ENCODE results near the gene SLX4. TPM values are rescaled to one million over a fixed set of nuclear protein-coding genes. Genes with fewer than 3 reads are reported as not detected.

The SLX4 gene
- total and polyA plus RNA-seq, 8 donors = 0.76 to 19.7 (median 6.0) TPM

GRCh38 chr16:3582276-3583165 lies 28.9 kb downstream of the SLX4 start:
- WGBS, 5 donors = 88 to 95% (median 93%) methylated on average over 27 to 36 of the region's 36 CpGs

GRCh38 chr16:3581392-3581791 lies 30.0 kb downstream of the SLX4 start:
- Histone ChIP-seq H3K4me1 (peaks cover 0 to 32% (median 14%) of the 10 kb centered on the region in 4 donors), H3K36me3 (peaks cover 0 to 34% (median 30%) of the 10 kb centered on the region in 4 donors), H3K4me3 (no peak overlapping the region), H3K27ac (no peak overlapping the region), H3K27me3 (peaks cover 0 to 34% (median 9%) of the 10 kb centered on the region in 3 donors), H3K9me3 (no peaks in the 10 kb centered on the region)
- no peak for DNase-seq
- TF ChIP-seq EP300 (IDR thresholded peaks at IDR 0.05) = no peak
- TF ChIP-seq POLR2A (IDR thresholded peaks at IDR 0.05) = no peak
- TF ChIP-seq CTCF (IDR thresholded peaks at IDR 0.05) = no peak
- TF ChIP-seq POLR2AphosphoS5 (IDR thresholded peaks at IDR 0.05) = no peak
- intact Hi-C loops (cut with DNase I; ENCODE audit: low total_unique reads) = no loop called here
- WGBS, 5 donors = 94 to 96% (median 95%) methylated on average over 8 to 10 of the region's 10 CpGs

More at GRCh38 chr16:3582276-3583165, 28.9 kb downstream of the SLX4 start:
- intact Hi-C loops (cut with DNase I; ENCODE audit: low total_unique reads) = no loop called here
- TF ChIP-seq EP300 (IDR thresholded peaks at IDR 0.05) = no peak
- no peak for TF ChIP-seq POLR2AphosphoS5 (IDR thresholded peaks at IDR 0.05)
- no peak for TF ChIP-seq CTCF (IDR thresholded peaks at IDR 0.05)
- TF ChIP-seq POLR2A (IDR thresholded peaks at IDR 0.05) = no peak
- H3K4me3 ChIP-seq = no peak overlapping the region
- peaks cover 0 to 24% (median 9%) of the 10 kb centered on the region in 3 donors for H3K27me3 ChIP-seq
- peaks cover 0 to 28% (median 12%) of the 10 kb centered on the region in 4 donors for H3K4me1 ChIP-seq
- peaks cover 0 to 41% (median 30%) of the 10 kb centered on the region in 4 donors for H3K36me3 ChIP-seq
- DNase-seq = no peak
- no peak overlapping the region for H3K27ac ChIP-seq
- H3K9me3 ChIP-seq = no peaks in the 10 kb centered on the region

- Histone ChIP-seq H3K9me3 (no peaks in the 10 kb centered on the region), H3K27ac (no peak overlapping the region), H3K36me3 (peaks cover 0 to 34% (median 30%) of the 10 kb centered on the region in 4 donors), H3K4me1 (peaks cover 0 to 32% (median 14%) of the 10 kb centered on the region in 4 donors), H3K27me3 (peaks cover 0 to 38% (median 9%) of the 10 kb centered on the region in 3 donors), H3K4me3 (no peak overlapping the region)
- 46 to 79% (median 76%) methylated on average over 5 to 8 of the region's 8 CpGs for WGBS, 5 donors
- TF ChIP-seq EP300 (IDR thresholded peaks at IDR 0.05) (no peak), POLR2A (IDR thresholded peaks at IDR 0.05) (no peak), POLR2AphosphoS5 (IDR thresholded peaks at IDR 0.05) (no peak), CTCF (IDR thresholded peaks at IDR 0.05) (no peak)
- intact Hi-C loops (cut with DNase I; ENCODE audit: low total_unique reads) = no loop called here
- peak in 1 of 2 donors; percentile 74 for DNase-seq
Measured at GRCh38 chr16:3580686-3581085, 30.7 kb downstream of the SLX4 start.

- Histone ChIP-seq H3K27me3 (peaks cover 0 to 38% (median 9%) of the 10 kb centered on the region in 3 donors), H3K4me1 (peaks cover 0 to 32% (median 14%) of the 10 kb centered on the region in 4 donors)
- 64 to 87% (median 66%) methylated on average over 11 of the region's 11 CpGs for whole genome bisulfite sequencing, 5 donors
Measured at GRCh38 chr16:3580251-3580651, 31.2 kb downstream of the SLX4 start.

More at GRCh38 chr16:3580251-3580651, 31.2 kb downstream of the SLX4 start:
- DNase-seq = no peak
- TF ChIP-seq POLR2A (IDR thresholded peaks at IDR 0.05) = no peak
- Histone ChIP-seq H3K9me3 (no peaks in the 10 kb centered on the region), H3K36me3 (peaks cover 0 to 34% (median 30%) of the 10 kb centered on the region in 4 donors), H3K4me3 (no peak overlapping the region), H3K27ac (no peak overlapping the region)
- intact Hi-C loops (cut with DNase I; ENCODE audit: low total_unique reads) = no loop called here

Data from stomach (tissue), 9 donors.